Measurements from ENCODE around the gene CHURC1.

CHURC1 gene

DNA sequence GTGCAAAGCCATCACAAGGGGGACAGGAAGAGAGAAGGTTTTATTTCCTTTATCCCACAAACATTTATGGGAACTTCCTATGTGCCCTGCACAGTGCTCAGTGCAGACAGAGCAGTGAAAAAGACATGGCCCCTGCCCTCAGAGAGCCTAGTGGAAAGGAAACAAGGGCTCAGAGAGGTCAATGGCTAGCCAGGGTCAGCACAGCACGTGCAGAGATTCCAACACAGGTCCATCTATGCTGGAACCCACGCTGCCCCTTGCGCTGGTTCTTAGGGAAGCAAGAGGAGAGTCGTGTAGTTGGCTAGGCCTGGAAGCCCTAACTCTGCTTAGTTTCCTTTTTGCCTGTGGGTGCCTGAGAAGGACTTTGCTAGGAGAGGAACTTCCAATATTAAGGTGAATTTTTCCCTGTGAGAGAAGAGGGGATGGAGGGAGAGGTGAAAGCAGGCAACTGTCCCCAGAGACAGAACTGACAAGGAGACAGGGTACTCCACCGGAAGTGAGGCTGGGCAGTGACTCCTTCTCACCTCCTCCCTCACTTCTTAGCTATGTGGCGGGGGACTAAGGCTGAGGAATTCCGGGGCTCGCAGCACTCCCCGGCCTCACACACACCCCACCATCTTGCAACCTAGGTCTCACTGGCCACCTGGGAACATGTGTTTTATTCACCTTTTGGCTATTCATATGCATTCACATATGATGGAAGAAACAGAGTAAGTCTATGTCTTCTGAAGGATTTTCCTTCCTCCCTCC lies 40.4 kb downstream of the CHURC1 start:
- DNase-seq (ENCODE audit: low spot score) = no peak
- TF ChIP-seq, protein P1, sequence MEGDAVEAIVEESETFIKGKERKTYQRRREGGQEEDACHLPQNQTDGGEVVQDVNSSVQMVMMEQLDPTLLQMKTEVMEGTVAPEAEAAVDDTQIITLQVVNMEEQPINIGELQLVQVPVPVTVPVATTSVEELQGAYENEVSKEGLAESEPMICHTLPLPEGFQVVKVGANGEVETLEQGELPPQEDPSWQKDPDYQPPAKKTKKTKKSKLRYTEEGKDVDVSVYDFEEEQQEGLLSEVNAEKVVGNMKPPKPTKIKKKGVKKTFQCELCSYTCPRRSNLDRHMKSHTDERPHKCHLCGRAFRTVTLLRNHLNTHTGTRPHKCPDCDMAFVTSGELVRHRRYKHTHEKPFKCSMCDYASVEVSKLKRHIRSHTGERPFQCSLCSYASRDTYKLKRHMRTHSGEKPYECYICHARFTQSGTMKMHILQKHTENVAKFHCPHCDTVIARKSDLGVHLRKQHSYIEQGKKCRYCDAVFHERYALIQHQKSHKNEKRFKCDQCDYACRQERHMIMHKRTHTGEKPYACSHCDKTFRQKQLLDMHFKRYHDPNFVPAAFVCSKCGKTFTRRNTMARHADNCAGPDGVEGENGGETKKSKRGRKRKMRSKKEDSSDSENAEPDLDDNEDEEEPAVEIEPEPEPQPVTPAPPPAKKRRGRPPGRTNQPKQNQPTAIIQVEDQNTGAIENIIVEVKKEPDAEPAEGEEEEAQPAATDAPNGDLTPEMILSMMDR (IDR thresholded peaks at IDR 0.05) = no peak

DNA sequence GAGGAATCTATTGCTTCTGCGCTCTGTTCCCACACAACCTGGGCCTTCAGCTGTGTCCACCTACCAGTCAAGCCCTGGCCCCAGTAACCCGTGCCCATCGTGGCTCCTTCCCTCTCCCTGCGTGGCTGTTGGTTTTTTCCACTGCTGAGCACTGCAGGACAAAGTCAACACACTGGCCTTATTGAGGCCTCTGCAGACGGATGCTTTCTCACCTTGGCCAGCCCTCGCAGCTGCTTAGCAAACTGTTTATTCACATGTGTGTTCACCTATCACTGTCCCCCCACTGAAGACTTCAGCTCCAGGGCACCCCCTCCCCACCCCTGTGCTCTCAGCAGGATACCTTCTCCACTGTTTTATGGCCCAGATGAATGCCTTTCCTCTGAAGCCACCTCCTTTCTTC lies 41.0 kb downstream of the CHURC1 start:
- Histone ChIP-seq H3K27ac (no peak overlapping the region), H3K4me3 (no peak overlapping the region)
- TF ChIP-seq, protein P1 (IDR thresholded peaks at IDR 0.05) = no peak
- DNase-seq (ENCODE audit: low spot score) = no peak

More for the DNA sequence above, 40.4 kb downstream of the CHURC1 start:
- no peak overlapping the region for H3K27ac ChIP-seq
- H3K4me3 ChIP-seq = no peak overlapping the region

DNA sequence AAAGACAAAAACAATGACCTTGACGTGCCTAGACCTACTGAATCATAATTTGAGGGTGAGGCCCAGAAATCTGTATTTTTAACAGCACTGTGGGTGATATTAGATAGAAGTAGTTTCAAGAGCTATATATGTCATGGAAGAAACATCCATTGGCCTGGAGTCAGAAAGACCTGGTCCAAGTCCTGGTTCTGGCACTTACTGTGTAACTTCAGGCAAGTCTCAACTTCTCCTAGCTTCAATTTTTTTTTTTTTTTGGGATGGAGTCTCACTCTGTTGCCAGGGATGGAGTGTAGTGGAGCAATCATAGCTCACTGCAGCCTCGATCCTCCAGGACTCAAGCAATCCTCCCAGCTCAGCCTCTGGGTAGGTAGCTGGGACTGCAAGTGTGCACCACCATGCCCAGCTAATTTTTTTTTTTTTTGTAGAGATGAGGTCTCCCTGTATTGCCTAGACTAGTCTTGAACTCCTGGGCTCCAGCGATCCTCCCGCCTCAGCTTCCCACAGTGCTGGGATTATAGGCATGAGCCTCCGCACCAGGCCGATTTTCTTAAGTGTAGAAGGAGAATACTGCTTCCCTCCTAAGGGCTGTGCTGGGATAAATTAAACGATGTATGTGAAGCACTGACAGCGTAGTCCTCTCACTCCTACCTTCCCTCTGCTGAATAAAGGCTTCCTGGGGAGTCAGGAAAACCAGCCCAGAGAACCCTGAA lies 42.6 kb downstream of the CHURC1 start:
- TF ChIP-seq, protein P1 (IDR thresholded peaks at IDR 0.05) = no peak
- Histone ChIP-seq H3K4me3 (no peak overlapping the region), H3K27ac (no peak overlapping the region)
- no peak for DNase-seq (ENCODE audit: low spot score)

DNA sequence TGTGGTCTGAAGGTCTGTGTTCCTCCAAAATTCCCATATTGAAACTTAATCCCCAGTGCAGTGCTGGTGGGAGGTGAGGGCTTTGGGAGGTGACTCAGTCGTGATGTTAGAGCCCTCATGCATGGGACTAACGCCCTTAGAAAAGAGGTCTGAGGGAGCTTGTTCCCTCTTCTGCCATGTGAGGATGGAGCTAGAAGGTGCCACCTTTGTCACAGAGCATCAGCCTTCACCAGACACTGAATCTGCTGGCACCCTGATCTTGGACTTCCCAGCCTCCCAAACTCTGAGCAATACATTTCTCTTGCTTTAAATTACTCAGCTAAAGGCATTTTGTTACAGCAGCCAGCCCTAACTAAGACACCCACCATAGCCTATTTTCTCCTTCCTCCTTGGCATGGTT lies 43.9 kb downstream of the CHURC1 start:
- no peak overlapping the region for H3K27ac ChIP-seq
- TF ChIP-seq, protein P1 (IDR thresholded peaks at IDR 0.05) = no peak
- no peak overlapping the region for H3K4me3 ChIP-seq
- DNase-seq (ENCODE audit: low spot score) = no peak

DNA sequence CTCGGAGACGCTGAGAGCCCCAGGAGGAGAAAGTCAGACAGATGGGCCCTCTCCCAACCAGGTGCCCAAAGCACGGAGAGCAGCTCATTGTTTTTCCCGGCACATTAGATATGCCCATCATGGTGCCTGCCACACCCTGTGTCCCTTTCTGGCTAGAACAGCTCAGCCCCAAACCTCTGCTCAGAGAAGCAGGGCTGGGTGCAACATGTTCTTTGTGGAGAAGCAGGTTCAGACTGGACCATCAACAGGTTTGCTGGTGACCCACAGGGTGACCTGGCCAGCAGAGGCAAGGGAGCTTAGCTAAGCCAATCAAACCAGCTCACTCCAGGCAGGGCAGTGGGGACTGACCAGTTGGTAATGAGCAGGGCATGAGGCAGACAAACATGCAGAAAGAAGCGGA lies 44.5 kb downstream of the CHURC1 start:
- TF ChIP-seq, protein P1 (IDR thresholded peaks at IDR 0.05) = no peak
- Histone ChIP-seq H3K27ac (no peak overlapping the region), H3K4me3 (no peak overlapping the region)
- no peak for DNase-seq (ENCODE audit: low spot score)

DNA sequence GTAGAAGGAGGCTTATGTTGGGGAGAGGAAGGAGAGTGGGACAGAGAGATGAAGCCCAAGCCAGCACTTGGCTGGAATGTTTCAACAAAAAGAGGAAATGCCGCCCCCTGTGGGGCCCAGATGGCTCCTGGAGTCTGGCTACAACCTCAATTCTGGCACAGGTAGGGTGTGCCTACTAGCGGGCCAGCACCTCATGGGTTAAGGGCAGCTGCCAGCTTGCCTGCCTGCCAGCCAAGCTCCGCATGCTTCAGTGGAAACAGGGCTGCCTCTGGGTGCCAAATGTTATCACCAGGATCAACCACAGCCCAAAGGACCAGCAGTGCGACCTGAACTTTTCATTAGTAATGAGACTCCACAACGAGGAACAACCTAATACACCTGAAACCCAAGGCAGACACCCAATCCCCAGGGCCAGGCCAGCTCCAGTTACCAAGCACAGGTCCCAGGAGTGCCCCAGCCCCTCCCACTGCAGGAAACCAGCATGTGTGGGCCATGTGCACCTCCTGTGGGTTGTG lies 46.6 kb downstream of the CHURC1 start:
- TF ChIP-seq, protein P1 (IDR thresholded peaks at IDR 0.05) = no peak
- H3K27ac ChIP-seq = no peak overlapping the region
- no peak overlapping the region for H3K4me3 ChIP-seq
- DNase-seq (ENCODE audit: low spot score) = no peak
